GM23338 (cell line): ENCODE results near the gene SFXN5. TPM values are rescaled to one million over a fixed set of nuclear protein-coding genes. Genes with fewer than 3 reads are reported as not detected.

Experiments used
- ATAC-seq: fragments of 200-7000 bp; cut with Tn5 transposase; 3 replicates; pipeline ENCODE4 v1.9.1; 2020
- DNase-seq: peaks from one replicate; pipeline ENCODE4 v3.0.0-alpha.2; 2015; ENCODE audit warnings: low spot score
- H2AFZ ChIP-seq: fragments of 200-600 bp; sonication (generic); 2 replicates; pipeline ENCODE4 v1.8.0; 2016; ENCODE audit warnings: antibody characterized with exemption, mild to moderate bottlenecking, moderate library complexity
- H3F3A ChIP-seq: fragments of 200-600 bp; sonication (generic); replicated peaks from 2 replicates; pipeline ENCODE4 v1.8.0; 2017; ENCODE audit warnings: antibody characterized with exemption, mixed run types, low read depth
- H3K27ac ChIP-seq: fragments of 200-600 bp; sonication (generic); 2 replicates; pipeline ENCODE4 v1.6.1; 2016; ENCODE audit warnings: low read depth
- H3K27me3 ChIP-seq: fragments of 200-600 bp; sonication (generic); 2 replicates; pipeline ENCODE4 v1.8.0; 2016; ENCODE audit warnings: mild to moderate bottlenecking, mixed run types, moderate library complexity; ENCODE audit not compliant: insufficient read depth
- H3K36me3 ChIP-seq: fragments of 200-600 bp; sonication (generic); 2 replicates; pipeline ENCODE4 v1.8.0; 2016; ENCODE audit warnings: mild to moderate bottlenecking; ENCODE audit not compliant: insufficient read depth
- H3K4me1 ChIP-seq: fragments of 200-600 bp; sonication (generic); 2 replicates; pipeline ENCODE4 v1.8.0; 2016; ENCODE audit warnings: mild to moderate bottlenecking, moderate library complexity; ENCODE audit not compliant: insufficient read depth
- H3K4me2 ChIP-seq: fragments of 200-600 bp; sonication (generic); 2 replicates; pipeline ENCODE4 v1.7.1; 2017; ENCODE audit warnings: mixed run types
- H3K4me3 ChIP-seq: fragments of 200-600 bp; sonication (generic); 2 replicates; pipeline ENCODE4 v1.6.1; 2016; ENCODE audit warnings: mixed run types
- H3K79me2 ChIP-seq: fragments of 200-600 bp; sonication (generic); replicated peaks from 2 replicates; pipeline ENCODE4 v1.8.0; 2017; ENCODE audit warnings: mild to moderate bottlenecking; ENCODE audit not compliant: insufficient read depth
- H3K9me2 ChIP-seq: fragments of 200-600 bp; sonication (generic); 2 replicates; pipeline ENCODE4 v1.8.0; 2017; ENCODE audit not compliant: insufficient read depth
- H4K20me1 ChIP-seq: fragments of 200-600 bp; sonication (generic); replicated peaks from 2 replicates; pipeline ENCODE4 v1.8.0; 2017; ENCODE audit warnings: mild to moderate bottlenecking; ENCODE audit not compliant: insufficient read depth
- H3K27ac Mint-ChIP-seq: 2 replicates; pipeline ENCODE4 v1.8.0; 2020; ENCODE audit warnings: inconsistent platforms, mild to moderate bottlenecking, moderate library complexity, mixed read lengths
- H3K27me3 Mint-ChIP-seq: 3 replicates; pipeline ENCODE4 v1.8.0; 2022; ENCODE audit warnings: low read depth, mild to moderate bottlenecking, moderate library complexity, mixed read lengths, inconsistent platforms; ENCODE audit not compliant: insufficient read depth, poor library complexity
- H3K36me3 Mint-ChIP-seq: 3 replicates; pipeline ENCODE4 v1.8.0; 2021; ENCODE audit warnings: low read depth, mild to moderate bottlenecking, inconsistent platforms, moderate library complexity, mixed read lengths
- H3K4me1 Mint-ChIP-seq: 3 replicates; pipeline ENCODE4 v1.8.0; 2020; ENCODE audit warnings: mild to moderate bottlenecking, inconsistent platforms, mixed read lengths
- H3K4me3 Mint-ChIP-seq: 3 replicates; pipeline ENCODE4 v1.8.0; 2021; ENCODE audit warnings: moderate library complexity, mild to moderate bottlenecking, inconsistent platforms, mixed read lengths
- H3K9me3 Mint-ChIP-seq: 3 replicates; pipeline ENCODE4 v1.8.0; 2020; ENCODE audit warnings: moderate library complexity, mild to moderate bottlenecking, inconsistent platforms, mixed read lengths
- CTCF ChIP-seq, 2 experiments: fragments of 200-600 bp in 1 of 2; sonication (generic) in 1 of 2; conservative IDR thresholded peaks; 2 replicates each; pipeline versions ENCODE4 v1.5.1 to v1.6.1; 2016 to 2017; ENCODE audit warnings: antibody characterized with exemption in 2 of 2, low read depth in 2 of 2, mild to moderate bottlenecking in 2 of 2, moderate library complexity in 1 of 2
- EZH2phosphoT487 ChIP-seq: fragments of 200-600 bp; sonication (generic); IDR thresholded peaks from one replicate; pipeline ENCODE4 v1.8.1; 2018; ENCODE audit warnings: antibody characterized with exemption; ENCODE audit not compliant: unreplicated experiment
- polyA plus RNA-seq: library from polyadenylated mRNA; unstranded; fragments of >200 nt; fragmentation: Nextera tagmentation; extraction: Ambion mirVana; gene quantifications from 2 replicates; pipeline ENCODE4 v1.2.1, GENCODE V29; 2016
- total RNA-seq: library from RNA; depleted of rRNA; stranded (reverse); fragments of >200 nt; shearing (Covaris generic); gene quantifications from 2 replicates; pipeline ENCODE4 v1.2.3, GENCODE V29; 2014; rRNA removed

The SFXN5 gene
- total and polyA plus RNA-seq, 2 experiments from 2014 or later, result 23.6 to 25.8 TPM

- Histone ChIP-seq H3K4me3 (no peak overlapping the region), H3K36me3 (no peaks in the 10 kb centered on the region), H3K27ac (no peak overlapping the region), H3K79me2 (no peaks in the 10 kb centered on the region), H3K27me3 (peaks cover 41% of the 10 kb centered on the region), H2AFZ (no peak overlapping the region), H4K20me1 (no peaks in the 10 kb centered on the region), H3F3A (0 out of 2 replicates have a peak, but pooled peaks cover 4% of the 10 kb centered on the region), H3K9me2 (no peaks in the 10 kb centered on the region), H3K4me1 (peaks cover 27% of the 10 kb centered on the region), H3K4me2 (no peak overlapping the region)
- no peak overlapping the region for H3K27ac Mint-ChIP-seq
- DNase-seq, result peak; percentile 87
- no peak for TF ChIP-seq EZH2phosphoT487
- TF ChIP-seq CTCF (conservative IDR thresholded peaks at IDR 0.05; ENCODE audit: low read depth in 2 of 2), result peak; percentile 73 to 97
- H3K4me3 Mint-ChIP-seq, result no peak overlapping the region
- H3K4me1 Mint-ChIP-seq, result peaks cover 21% of the 10 kb centered on the region
- no peaks in the 10 kb centered on the region for H3K9me3 Mint-ChIP-seq
- peak; percentile 84 for ATAC-seq
- peaks cover 35% of the 10 kb centered on the region for H3K27me3 Mint-ChIP-seq
- no peaks in the 10 kb centered on the region for H3K36me3 Mint-ChIP-seq
Observed at GRCh38 chr2:72892506-72893173, 178.9 kb downstream of the SFXN5 start.

Other genes with a start within 250 kb of the SFXN5 start
- gene EXOC6B, start 245.7 kb downstream of the SFXN5 start, total RNA-seq, result 43.5 and 45.9 TPM in 2 replicates
- gene EXOC6B, start 245.7 kb downstream of the SFXN5 start, polyA plus RNA-seq, result 6.7 and 7.2 TPM in 2 replicates
- gene SPR, start 184.3 kb downstream of the SFXN5 start, total RNA-seq, result 15.2 and 18.4 TPM in 2 replicates
- 9.5 and 10.7 TPM in 2 replicates for gene SPR, start 184.3 kb downstream of the SFXN5 start, polyA plus RNA-seq
- 7.9 and 12.6 TPM in 2 replicates for gene EMX1, start 154.2 kb downstream of the SFXN5 start, total RNA-seq
- 3.9 and 4.2 TPM in 2 replicates for gene EMX1, start 154.2 kb downstream of the SFXN5 start, polyA plus RNA-seq
- 15.7 and 16.6 TPM in 2 replicates for gene RAB11FIP5, start 41.2 kb upstream of the SFXN5 start, total RNA-seq
- 4.3 and 4.4 TPM in 2 replicates for gene RAB11FIP5, start 41.2 kb upstream of the SFXN5 start, polyA plus RNA-seq
- 0.47 and 0.73 TPM in 2 replicates for gene NOTO, start 130.9 kb upstream of the SFXN5 start, total RNA-seq
- 0.06 and 0.12 TPM in 2 replicates for gene NOTO, start 130.9 kb upstream of the SFXN5 start, polyA plus RNA-seq
- 45.8 and 47.3 TPM in 2 replicates for gene SMYD5, start 142.5 kb upstream of the SFXN5 start, total RNA-seq
- 17.9 and 20.5 TPM in 2 replicates for gene SMYD5, start 142.5 kb upstream of the SFXN5 start, polyA plus RNA-seq
- gene PRADC1, start 161.5 kb upstream of the SFXN5 start, total RNA-seq, result 6.5 and 8.6 TPM in 2 replicates
- 6.8 and 8.3 TPM in 2 replicates for gene PRADC1, start 161.5 kb upstream of the SFXN5 start, polyA plus RNA-seq
- 516 and 642 TPM in 2 replicates for gene CCT7, start 162.6 kb upstream of the SFXN5 start, total RNA-seq
- 269 and 287 TPM in 2 replicates for gene CCT7, start 162.6 kb upstream of the SFXN5 start, polyA plus RNA-seq
- gene FBXO41, start 212.8 kb upstream of the SFXN5 start, total RNA-seq, result 13.8 and 16.5 TPM in 2 replicates
- 3.1 and 3.5 TPM in 2 replicates for gene FBXO41, start 212.8 kb upstream of the SFXN5 start, polyA plus RNA-seq
- gene EGR4, start 221.8 kb upstream of the SFXN5 start, total RNA-seq, result not detected in 2 replicates
- gene EGR4, start 221.8 kb upstream of the SFXN5 start, polyA plus RNA-seq, result 0.23 TPM in 1 of 2 replicates, not detected in the other